Germinal center (tissue), 1 donor: ENCODE data around the gene LSP1.

Source experiments
- DNase-seq: peaks from one replicate; pipeline ENCODE4 v3.0.0; 2012; ENCODE audit warnings: mixed read lengths, low spot score

The LSP1 gene

GRCh38 chr11:1825039-1825740, 27.7 kb upstream of the LSP1 start:
- DNase-seq, result peak; percentile 47

- no peak for DNase-seq
Measured at GRCh38 chr11:1825785-1826451, 27.0 kb upstream of the LSP1 start.

DNA sequence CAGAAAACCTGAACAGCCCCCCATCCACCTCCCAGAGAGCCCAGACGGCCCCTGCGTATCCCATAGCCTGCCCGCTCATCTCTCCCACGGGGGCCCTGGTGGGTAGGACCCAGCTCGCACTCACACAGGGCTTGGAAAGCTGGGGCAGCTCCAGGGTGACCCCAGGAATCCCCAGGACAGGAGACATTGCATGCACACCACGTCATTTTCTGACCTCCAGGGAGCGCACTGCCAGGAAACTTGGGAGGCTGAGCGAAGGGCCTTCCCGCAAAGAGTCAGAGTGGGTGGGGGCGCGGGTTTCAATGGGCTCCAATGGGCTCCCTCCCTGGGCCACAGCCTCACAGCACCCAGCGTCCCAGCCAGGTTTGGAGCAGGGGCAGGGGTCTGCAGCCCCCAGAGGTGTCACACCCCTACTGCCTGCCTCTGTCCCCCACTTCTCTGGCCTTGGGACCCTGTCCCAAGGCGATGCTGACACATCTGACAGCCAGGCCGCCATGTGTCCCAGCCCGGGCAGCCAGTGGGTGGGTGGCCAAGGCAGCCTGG, 26.3 kb upstream of the LSP1 start:
- no peak for DNase-seq

GRCh38 chr11:1827095-1827813, 25.6 kb upstream of the LSP1 start:
- no peak for DNase-seq

GRCh38 chr11:1827931-1828330, 25.0 kb upstream of the LSP1 start:
- DNase-seq, result no peak

DNA sequence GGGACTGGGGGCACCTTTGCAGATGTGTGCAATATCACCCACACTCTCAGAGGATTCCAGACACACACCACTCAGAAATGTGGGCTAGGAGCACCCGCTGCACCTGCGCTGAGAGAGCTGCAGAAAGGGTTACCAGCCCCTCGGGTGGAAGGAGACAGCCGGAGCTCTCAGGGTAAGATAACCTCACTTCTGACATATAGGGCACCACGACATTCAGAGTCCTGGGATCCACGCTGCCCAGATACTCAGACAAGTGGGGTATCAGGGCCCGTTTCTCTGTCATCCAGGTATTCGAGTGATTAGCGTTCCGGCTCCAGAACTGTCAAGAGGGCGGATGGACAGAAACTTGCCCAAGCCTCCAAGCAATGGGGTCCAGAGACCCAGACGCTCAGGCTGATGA, 24.3 kb upstream of the LSP1 start:
- no peak for DNase-seq

GRCh38 chr11:1829039-1829820, 23.7 kb upstream of the LSP1 start:
- DNase-seq, result no peak

DNA sequence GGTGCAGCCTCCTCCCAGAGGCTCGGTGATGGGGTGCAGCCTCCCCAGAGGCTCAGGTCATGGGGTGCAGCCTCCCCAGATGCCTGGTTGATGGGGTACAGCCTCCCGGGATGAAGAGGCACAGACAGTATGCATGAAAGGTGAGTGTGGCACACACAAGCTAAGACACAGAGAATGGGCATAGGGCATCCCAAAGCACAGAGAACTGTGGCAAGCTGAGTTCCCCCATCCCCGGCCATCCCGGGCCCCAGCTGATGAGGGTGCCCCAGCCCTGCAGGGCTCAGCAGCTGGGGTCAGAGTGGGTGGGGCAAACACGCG, 22.9 kb upstream of the LSP1 start:
- DNase-seq, result no peak

DNA sequence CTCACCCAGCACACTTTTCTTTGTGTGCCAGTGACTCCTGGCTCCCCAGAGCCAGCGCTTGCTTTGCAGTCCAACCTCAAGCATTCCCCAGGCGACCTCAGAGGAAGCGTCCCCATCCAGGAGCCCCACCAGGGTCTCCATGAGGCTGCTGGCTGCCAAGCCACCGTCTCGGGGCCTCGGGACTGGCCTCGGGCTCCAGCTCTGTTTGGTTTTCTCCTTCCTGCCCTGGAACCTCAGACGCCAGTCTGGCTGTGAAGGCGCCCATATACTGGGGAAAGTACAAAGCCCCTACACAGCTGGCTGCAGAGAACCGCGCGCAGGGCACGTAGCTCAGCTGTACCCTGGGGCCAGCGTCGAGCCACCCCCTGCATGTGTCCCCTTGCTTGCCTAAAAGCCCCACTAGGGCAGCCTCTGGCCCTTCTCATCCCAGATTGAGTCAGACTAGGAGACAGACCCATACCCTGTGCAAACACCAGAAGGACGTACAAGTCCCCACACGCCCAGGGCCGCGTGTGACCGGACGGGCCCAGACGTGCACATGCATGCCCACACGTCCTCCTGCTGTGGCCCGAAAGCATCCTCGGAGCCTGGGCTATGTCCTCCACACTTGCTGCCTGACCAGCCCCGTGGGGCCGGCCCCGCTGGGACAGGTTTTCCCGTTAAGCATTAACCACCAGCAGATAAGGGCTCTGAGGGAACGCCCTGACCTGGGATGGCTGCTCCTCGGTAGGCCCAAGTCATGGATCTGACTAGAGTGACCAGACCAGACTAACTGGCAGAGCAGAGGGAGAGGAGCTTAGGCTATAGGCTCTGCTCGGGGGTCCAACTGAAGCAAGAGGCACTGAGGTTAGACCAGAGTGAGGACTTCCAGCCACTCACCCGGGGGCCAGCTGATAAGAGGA, 22.3 kb upstream of the LSP1 start:
- DNase-seq, result no peak

DNA sequence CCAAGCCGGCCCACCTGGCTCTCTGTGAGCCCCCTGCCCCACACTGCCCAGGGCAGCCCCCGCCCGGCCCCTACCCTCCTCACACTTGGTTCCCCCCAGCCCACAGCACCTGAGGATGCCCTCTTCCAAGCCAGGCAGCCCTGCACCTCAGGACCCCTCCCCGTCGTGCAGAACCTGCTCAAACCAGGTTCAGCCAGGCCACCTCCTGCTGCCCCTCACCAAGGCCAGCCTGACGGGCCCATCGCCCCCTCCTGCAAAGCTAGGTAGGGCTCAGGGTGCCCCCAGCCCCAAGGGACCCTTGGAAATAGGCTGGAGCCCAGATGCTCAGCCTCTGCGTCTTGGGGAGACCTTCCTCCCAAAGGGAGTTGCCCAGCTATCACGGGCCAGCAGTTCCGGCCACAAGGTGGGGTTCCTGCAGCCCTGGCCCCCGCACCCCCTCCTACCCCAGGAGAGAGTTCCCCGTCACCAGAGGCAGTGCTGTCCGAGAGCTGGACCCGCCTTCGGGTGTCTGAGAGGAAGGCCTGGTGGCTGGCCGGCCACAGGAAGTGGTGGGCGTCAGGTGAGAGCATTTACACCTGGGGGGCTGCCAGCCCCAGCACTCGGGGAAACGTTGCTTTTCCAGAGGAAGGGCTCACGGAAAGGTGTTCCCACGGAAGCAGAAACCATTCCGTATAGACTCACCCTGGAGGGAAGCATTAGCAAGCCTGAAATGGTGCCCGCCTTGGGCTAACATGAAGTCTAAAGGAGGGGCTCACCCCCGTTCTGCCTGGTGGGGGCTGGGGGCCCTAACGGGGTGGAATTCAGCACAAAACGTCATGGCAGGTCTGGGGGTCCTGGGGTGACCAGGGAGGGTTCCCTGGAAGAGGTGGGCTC, 21.3 kb upstream of the LSP1 start:
- no peak for DNase-seq

- DNase-seq, result peak; percentile 80
Measured at GRCh38 chr11:1832211-1832919, 20.5 kb upstream of the LSP1 start.

- DNase-seq, result no peak
Measured at GRCh38 chr11:1832920-1833295, 20.0 kb upstream of the LSP1 start.

DNA sequence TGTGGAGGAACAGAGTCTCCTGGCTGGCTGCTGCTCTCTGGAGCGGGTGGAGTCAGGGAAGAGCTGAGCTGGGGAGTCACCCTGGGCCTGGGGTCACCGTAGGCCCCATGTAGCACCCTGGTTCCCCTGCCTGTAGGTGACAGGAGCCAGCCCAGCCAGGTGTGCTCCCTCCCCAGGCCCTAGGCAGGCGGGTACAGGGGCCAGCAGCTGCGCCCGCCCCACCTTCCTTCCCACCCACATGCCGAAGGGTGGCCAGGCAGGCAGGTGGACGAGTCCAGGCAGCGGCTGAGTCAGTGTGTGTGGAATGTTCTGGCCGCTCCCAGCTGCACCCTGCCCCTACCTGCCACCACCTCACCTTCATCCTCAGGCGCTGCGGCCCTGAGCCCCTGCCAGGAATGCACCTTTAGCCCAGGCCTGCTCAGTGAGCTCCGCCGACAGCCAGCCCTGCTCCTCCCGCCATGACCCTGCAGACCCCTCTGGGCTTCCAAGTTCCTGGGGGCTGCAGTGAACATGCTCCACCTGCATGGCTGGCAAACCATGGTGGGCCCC, 18.7 kb upstream of the LSP1 start:
- no peak for DNase-seq

DNA sequence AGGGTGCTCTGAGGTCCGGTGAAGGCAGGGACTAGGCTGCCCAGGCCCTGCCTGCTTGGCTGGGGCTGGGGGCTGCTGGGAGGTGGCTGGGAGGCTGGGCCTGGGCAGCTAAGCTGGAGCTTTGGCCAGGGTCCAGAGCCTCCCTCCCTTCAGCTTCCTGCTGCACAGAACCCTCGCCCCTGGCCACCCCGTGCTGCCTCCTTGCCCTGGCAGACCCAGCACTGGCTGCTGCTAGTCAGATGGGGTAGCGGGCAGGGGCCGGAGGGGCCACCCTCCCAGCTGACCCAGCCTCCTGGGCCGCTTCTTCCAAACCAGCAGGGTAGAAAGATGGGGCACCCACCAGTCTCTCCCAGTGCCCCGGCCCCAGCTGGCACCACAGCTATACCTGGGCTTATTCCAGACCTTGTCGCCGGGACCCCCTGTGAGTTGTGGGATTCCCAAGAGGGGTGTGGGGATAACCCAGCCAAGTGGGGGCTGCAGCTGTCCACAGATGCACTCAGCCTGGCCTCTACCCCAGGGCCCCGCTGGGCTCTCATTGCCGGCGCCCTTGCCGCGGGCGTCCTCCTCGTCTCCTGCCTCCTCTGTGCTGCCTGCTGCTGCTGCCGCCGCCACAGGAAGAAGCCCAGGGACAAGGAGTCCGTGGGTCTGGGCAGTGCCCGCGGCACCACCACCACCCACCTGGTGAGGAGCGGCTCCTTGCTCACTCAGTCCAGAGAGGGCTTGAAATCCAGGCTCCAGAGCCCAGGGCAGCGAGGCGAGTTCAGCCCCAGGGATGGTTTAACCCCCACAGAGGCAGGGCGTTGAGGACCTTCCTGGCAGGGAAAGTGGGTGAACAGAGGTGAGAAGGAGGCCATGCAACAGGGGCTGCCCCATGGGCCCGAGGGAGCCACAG, 17.9 kb upstream of the LSP1 start, which contains the start of gene SYT8:
Gene SYT8 (plus strand): TSS at position 212 of the 892 bp plus-strand sequence. CDS start 116 bp downstream, at position 328.
- DNase-seq, result no peak

- no peak for DNase-seq
Measured at GRCh38 chr11:1835671-1836010, 17.2 kb upstream of the LSP1 start.

DNA sequence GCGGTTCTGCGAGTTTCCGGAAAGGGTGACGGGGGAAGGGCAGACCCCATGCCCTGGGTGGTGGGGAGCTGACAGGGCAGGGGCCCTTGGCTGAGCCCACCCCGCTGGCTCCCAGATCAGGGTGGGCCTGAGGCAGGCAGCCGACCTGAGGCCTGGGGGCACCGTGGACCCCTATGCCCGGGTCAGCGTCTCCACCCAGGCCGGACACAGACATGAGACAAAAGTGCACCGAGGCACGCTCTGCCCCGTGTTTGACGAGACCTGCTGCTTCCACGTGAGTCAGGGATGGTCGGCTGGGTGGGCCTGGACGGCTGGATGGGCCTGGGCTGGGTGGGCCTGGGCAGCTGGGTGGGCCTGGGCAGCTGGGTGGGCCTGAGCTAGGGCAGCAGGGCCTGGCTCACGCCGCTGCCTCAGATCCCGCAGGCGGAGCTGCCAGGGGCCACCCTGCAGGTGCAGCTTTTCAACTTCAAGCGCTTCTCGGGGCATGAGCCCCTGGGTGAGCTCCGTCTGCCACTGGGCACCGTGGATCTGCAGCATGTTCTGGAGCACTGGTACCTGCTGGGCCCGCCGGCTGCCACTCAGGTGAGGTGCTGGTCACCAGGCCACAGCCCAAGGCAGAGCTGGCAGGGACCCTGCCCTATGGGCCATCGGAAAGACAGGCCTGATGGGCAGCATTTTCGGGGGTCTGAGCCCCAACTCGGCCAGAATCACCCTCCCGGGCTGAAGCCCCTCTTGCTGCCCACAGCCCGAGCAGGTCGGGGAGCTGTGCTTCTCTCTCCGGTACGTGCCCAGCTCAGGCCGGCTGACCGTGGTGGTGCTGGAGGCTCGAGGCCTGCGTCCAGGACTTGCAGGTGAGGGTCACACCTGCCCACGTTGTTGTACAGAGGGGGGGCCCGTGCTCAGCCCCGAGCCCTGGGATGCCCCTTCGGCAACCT, 16.6 kb upstream of the LSP1 start:
- no peak for DNase-seq
